Measurements from ENCODE around the gene TXNL1.

TXNL1 gene

DNA sequence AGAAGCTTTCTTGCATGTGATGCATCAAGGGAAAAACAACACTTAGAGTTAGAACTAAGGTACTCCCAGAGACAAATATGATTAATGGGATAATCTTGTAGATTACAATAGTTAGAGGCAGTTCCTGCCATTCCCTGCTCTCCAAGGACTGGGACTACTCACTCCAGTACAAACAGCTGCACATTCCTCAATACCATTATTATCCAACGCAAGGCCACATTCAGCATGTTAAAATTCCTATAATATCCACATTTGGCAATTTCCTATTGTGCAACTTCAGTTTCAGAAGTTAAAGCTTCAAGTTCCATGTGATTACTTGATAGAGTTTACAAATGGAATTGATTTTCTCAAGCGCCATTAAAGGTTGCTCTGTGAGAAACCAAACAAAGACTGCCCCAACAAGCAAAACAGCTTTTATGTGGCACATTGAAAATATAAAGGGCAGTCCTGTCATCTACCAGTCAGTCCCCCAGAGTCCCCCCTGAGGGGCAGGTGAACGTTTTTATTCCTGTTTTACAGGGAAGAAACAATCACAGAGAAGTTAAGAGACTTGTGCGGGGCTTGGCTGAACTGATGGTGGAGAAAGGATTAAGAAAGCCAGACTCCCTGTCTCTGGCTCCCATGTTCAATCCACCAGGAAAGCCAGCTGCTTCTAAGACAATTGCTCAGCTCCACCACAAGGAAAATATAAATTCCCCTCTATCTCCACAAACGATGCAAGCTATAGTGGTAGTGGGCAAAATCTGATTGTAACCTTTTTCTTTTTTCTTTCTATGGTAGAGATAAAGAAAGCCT is 72.6 kb downstream of the TXNL1 start:
- DNase-seq: no peak

DNA sequence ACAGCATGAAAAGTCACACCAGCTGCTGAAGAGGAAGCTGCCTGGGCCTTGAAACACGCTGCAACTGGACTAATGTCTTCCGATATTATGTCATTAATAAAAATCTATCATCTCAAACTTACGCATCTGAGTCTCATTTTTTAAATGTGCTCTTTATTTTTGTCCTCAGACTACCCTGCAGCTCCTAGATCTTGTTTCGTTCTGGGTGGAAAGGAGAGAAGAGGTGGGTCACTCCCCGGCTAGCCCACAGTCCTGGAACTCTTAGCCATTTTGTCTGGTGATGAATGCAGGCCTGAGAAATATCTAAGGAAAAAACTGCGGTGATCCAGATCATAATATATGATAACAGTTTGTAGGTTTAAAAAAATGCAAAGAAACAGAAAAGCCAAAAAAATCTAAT is 73.3 kb downstream of the TXNL1 start:
- no peak for DNase-seq

DNA sequence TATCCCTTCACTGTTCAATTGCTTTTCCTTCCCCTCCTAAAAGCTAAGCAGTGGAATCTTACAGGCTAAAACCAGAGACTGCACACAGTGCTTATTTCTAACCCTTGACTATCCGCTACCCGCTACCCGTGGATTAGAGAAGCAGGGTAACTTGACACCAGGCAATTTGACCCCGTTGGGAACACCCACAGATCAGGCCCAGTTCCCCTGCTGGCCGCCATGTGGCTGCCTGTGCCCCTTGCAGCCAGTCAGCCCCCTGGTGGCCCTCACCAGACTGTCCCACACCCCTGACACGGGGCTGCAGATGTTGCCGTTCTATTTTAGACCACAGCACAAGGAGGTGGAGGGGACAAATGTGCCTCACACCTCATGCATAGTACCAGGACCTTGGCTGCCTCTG is 74.8 kb downstream of the TXNL1 start:
- peak; percentile 44 for DNase-seq

DNA sequence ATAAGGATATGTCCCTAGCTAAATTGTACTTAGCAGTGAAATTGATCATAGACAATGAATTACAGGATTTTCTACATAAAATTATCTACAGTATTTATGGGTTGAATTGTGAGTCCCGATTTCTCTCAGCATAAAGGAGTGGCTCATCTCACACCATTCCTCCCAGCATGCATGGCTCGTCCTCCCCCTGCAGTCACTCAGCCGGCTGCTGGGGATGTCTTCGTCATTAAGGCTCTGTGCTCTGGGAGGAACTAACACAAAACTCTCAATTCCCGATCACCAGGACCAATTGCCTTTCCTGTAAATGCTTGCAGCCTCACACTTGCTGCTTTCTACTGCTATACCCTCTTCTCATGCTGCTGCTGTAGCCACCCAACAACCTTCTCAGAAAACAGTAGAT is 75.9 kb downstream of the TXNL1 start:
- DNase-seq: no peak

DNA sequence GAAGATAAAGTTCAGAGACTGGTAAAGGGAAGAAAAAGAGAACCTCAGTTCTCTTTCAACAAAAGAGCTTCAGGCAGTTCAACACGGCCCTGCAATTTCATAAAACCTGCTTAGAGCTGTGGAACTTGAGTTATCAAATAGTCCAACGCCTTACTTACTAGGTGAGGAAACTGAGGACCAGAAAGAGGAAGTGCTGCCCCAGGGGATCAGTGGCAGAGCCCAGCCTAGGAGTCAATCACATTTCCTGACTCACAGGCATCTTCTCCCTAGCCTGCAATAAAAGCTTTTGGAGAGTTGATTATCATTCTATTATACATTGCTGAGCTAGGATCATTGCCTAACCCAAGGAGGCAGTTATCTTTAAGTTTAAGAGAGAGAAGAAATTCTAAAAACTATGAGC is 77.4 kb downstream of the TXNL1 start:
- no peak for DNase-seq

DNA sequence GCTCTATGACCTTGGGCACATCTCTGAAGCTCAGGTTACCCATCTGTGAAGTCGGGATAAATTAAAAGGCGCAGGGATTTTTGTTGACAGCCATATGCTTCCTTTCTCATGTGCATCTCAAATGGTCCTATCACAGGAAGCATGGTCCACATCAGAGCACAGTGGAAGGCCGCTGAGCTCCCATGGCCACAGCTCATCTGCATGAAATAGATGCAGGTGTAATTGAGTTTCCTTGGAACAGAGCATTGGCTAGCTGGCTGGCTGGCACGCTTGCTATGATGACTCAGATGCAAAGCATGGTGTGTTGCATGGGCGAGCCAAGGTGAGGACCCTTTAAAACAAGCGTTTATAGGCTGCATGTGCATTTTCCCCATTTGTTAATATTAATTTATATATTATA is 79.3 kb downstream of the TXNL1 start:
- no peak for DNase-seq

DNA sequence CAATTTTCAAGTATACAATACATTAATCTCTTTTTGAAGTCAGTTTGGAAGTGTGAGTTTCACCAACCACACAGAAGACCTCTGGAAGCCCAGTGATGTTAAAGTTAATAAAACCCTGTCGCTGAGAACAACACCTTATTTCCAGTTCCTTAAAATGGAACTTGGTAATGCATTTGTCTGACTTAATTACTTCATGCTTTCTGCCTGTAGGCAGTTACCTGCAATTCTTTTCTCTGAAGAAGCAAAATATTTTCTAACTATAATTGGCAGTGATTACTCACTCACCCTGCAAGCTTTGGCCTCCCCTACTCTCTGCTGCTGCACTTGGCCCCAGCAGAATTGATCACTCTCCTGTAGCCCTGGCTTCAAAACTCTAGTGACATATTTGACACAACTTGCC is 81.5 kb downstream of the TXNL1 start:
- no peak for DNase-seq

DNA sequence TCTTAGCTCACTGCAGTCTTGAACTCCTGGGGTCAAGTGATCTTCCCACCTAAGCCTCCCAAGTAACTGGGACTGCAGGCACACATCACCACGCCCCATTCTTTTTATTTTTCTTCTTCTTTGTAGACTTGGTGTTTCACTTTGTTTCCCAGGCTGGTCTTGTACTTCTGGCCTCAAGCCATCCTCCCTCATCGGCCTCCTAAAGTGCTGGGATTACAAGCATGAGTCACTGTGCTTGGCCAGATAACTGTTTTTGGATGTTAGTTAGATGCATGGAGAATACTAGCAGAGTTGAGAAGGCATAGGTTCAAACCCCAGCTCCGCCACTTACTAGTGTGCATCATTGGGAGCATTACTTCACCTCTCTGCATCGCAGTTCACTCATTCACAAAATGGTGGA is 88.3 kb downstream of the TXNL1 start:
- DNase-seq: no peak
